ENCODE data around the gene TFAP2E. TPM values are rescaled to one million over a fixed set of nuclear protein-coding genes. Genes with fewer than 3 reads are reported as not detected.
A peak's percentile ranks its signal among the peaks of the same experiment; 100 is the strongest.
"Not testable (repeated sequence)": the region's sequence is repeated elsewhere in the genome, so short reads cannot be mapped to it uniquely, and the experiment has no call there.

TFAP2E gene
- total and polyA plus RNA-seq, 5 experiments from 2014 or later, result 0.20 to 3.2 (median 0.59) TPM

GRCh38 chr1:35567947-35568558 is 5.1 kb upstream of the TFAP2E start:
- Mint-ChIP-seq H3K27me3 (no peaks in the 10 kb centered on the region), H3K9me3 (no peaks in the 10 kb centered on the region), H3K4me1 (peaks cover 13 to 30% (median 15%) of the 10 kb centered on the region in 4 donors), H3K4me3 (no peak overlapping the region), H3K36me3 (peaks cover 0 to 4% (median 0%) of the 10 kb centered on the region in 3 donors), H3K27ac (peak overlapping the region in 1 of 10 donors; percentile 42)
- ATAC-seq, result no peak
- POLR2A ChIA-PET, result interaction anchor here (0.7 to 2.0 kb wide), 4 partner anchors 10 to 202 kb away, joined by 3 to 7 read pairs (median 5); partner anchors contain the start of genes CLSPN and NCDN
- DNase-seq, result no peak

- ATAC-seq (peak; percentile 69 to 71), DNase-seq (peak; percentile 43 to 76 (median 64))
- Mint-ChIP-seq H3K4me1 (peaks cover 13 to 21% (median 15%) of the 10 kb centered on the region in 4 donors), H3K9me3 (no peaks in the 10 kb centered on the region), H3K27me3 (no peaks in the 10 kb centered on the region), H3K36me3 (peaks cover 0 to 4% (median 0%) of the 10 kb centered on the region in 3 donors), H3K27ac (no peak overlapping the region), H3K4me3 (no peak overlapping the region)
- POLR2A ChIA-PET, result interaction anchor here (0.6 to 2.0 kb wide), 6 partner anchors 9 to 201 kb away, joined by 3 to 7 read pairs (median 4); partner anchors contain the start of genes CLSPN and NCDN
These were observed 4.1 kb upstream of the TFAP2E start for GRCh38 chr1:35568975-35569395.

GRCh38 chr1:35569936-35570335 is 3.2 kb upstream of the TFAP2E start:
- ATAC-seq (no peak), DNase-seq (no peak)
- Mint-ChIP-seq H3K4me3 (no peak overlapping the region), H3K36me3 (no peaks in the 10 kb centered on the region), H3K27ac (no peak overlapping the region), H3K4me1 (peaks cover 7 to 12% (median 9%) of the 10 kb centered on the region in 4 donors), H3K27me3 (no peaks in the 10 kb centered on the region), H3K9me3 (no peaks in the 10 kb centered on the region)
- POLR2A ChIA-PET, result no interaction called here

GRCh38 chr1:35570589-35571137 is 2.5 kb upstream of the TFAP2E start:
- no peak overlapping the region for H3K4me3 Mint-ChIP-seq
- no peaks in the 10 kb centered on the region for H3K36me3 Mint-ChIP-seq
- H3K27ac Mint-ChIP-seq, result peak overlapping the region in 1 of 10 donors; percentile 81
- no peaks in the 10 kb centered on the region for H3K9me3 Mint-ChIP-seq
- H3K4me1 Mint-ChIP-seq, result peaks cover 10 to 18% (median 15%) of the 10 kb centered on the region in 4 donors
- H3K27me3 Mint-ChIP-seq, result no peaks in the 10 kb centered on the region
- POLR2A ChIA-PET, result no interaction called here
- no peak for ATAC-seq
- DNase-seq, result no peak

- DNase-seq (no peak), ATAC-seq (no peak)
- no peaks in the 10 kb centered on the region for H3K9me3 Mint-ChIP-seq
- H3K4me1 Mint-ChIP-seq, result peaks cover 14 to 24% (median 20%) of the 10 kb centered on the region in 4 donors
- no peaks in the 10 kb centered on the region for H3K27me3 Mint-ChIP-seq
- H3K27ac Mint-ChIP-seq, result peak overlapping the region in 1 of 10 donors; percentile 31
- H3K36me3 Mint-ChIP-seq, result no peaks in the 10 kb centered on the region
- no peak overlapping the region for H3K4me3 Mint-ChIP-seq
- POLR2A ChIA-PET, result interaction anchor here (0.6 kb wide), 1 partner anchor 32 kb away, joined by 7 read pairs; no protein-coding TSS in a partner anchor
These were observed 1.9 kb upstream of the TFAP2E start for GRCh38 chr1:35571263-35571662.

- DNase-seq (no peak), ATAC-seq (no peak)
- Mint-ChIP-seq H3K36me3 (no peaks in the 10 kb centered on the region), H3K27ac (peak overlapping the region in 1 of 10 donors; percentile 60), H3K4me1 (peaks cover 16 to 29% (median 24%) of the 10 kb centered on the region in 4 donors), H3K9me3 (no peaks in the 10 kb centered on the region), H3K4me3 (no peak overlapping the region), H3K27me3 (no peaks in the 10 kb centered on the region)
- POLR2A ChIA-PET, result interaction anchor here (0.6 kb wide), 1 partner anchor 71 kb away, joined by 3 read pairs; no protein-coding TSS in a partner anchor
These were observed 818 bp upstream of the TFAP2E start for GRCh38 chr1:35572296-35572695.

- Mint-ChIP-seq H3K9me3 (no peaks in the 10 kb centered on the region), H3K36me3 (no peaks in the 10 kb centered on the region), H3K27ac (no peak overlapping the region), H3K4me1 (peaks cover 17 to 35% (median 27%) of the 10 kb centered on the region in 4 donors), H3K27me3 (no peaks in the 10 kb centered on the region), H3K4me3 (peak overlapping the region in 4 of 10 donors; percentile 26 to 38 (median 29))
- ATAC-seq, result no peak
- POLR2A ChIA-PET, result no interaction called here
- DNase-seq, result no peak
These were observed 1.1 kb downstream of the TFAP2E start for GRCh38 chr1:35574125-35574654.

GRCh38 chr1:35574655-35575415 is 1.7 kb downstream of the TFAP2E start:
- Mint-ChIP-seq H3K36me3 (no peaks in the 10 kb centered on the region), H3K27ac (peak overlapping the region in 2 of 10 donors; percentile 4 to 48), H3K9me3 (no peaks in the 10 kb centered on the region), H3K27me3 (no peaks in the 10 kb centered on the region), H3K4me1 (peaks cover 17 to 35% (median 26%) of the 10 kb centered on the region in 4 donors), H3K4me3 (peak overlapping the region in 8 of 10 donors; percentile 29 to 93 (median 52))
- DNase-seq (no peak), ATAC-seq (no peak)
- POLR2A ChIA-PET, result no interaction called here

GRCh38 chr1:35575416-35575958 is 2.4 kb downstream of the TFAP2E start:
- Mint-ChIP-seq H3K27me3 (no peaks in the 10 kb centered on the region), H3K4me1 (peaks cover 17 to 37% (median 26%) of the 10 kb centered on the region in 4 donors), H3K27ac (peak overlapping the region in 5 of 10 donors; percentile 4 to 89 (median 76)), H3K4me3 (peak overlapping the region in 9 of 10 donors; percentile 17 to 93 (median 64)), H3K36me3 (no peaks in the 10 kb centered on the region), H3K9me3 (no peaks in the 10 kb centered on the region)
- DNase-seq, result no peak
- ATAC-seq, result no peak
- POLR2A ChIA-PET, result no interaction called here

GRCh38 chr1:35576061-35576765 is 3.1 kb downstream of the TFAP2E start:
- peak overlapping the region in 8 of 10 donors; percentile 4 to 86 (median 80) for H3K27ac Mint-ChIP-seq
- POLR2A ChIA-PET, result interaction anchor here (2.9 kb wide), 1 partner anchor 19 kb away, joined by 14 read pairs; the partner anchor contains the start of genes KIAA0319L and NCDN
- H3K4me3 Mint-ChIP-seq, result peak overlapping the region; percentile 70 to 93 (median 84)
- H3K36me3 Mint-ChIP-seq, result no peaks in the 10 kb centered on the region
- H3K27me3 Mint-ChIP-seq, result no peaks in the 10 kb centered on the region
- no peaks in the 10 kb centered on the region for H3K9me3 Mint-ChIP-seq
- peaks cover 17 to 37% (median 26%) of the 10 kb centered on the region in 4 donors for H3K4me1 Mint-ChIP-seq
- ATAC-seq (no peak), DNase-seq (no peak)

- H3K9me3 Mint-ChIP-seq, H3K36me3 Mint-ChIP-seq, ATAC-seq, H3K27me3 Mint-ChIP-seq, DNase-seq: not testable (repeated sequence)
- POLR2A ChIA-PET, result interaction anchor here (2.9 kb wide), 1 partner anchor 20 kb away, joined by 14 read pairs; the partner anchor contains the start of genes KIAA0319L and NCDN
- H3K4me1 Mint-ChIP-seq, result peaks cover 17 to 37% (median 26%) of the 10 kb centered on the region in 4 donors
- H3K27ac Mint-ChIP-seq, result peak overlapping the region in 8 of 10 donors; percentile 4 to 86 (median 78)
- peak overlapping the region; percentile 81 to 95 (median 84) for H3K4me3 Mint-ChIP-seq
These were observed 3.6 kb downstream of the TFAP2E start for GRCh38 chr1:35576766-35577070.

All from naive thymus-derived CD8-positive, alpha-beta T cell (primary cell).